ENCODE results near the gene FGFR2.

- TF ChIP-seq CTCF (conservative IDR thresholded peaks at IDR 0.05 in 1 of 2, IDR thresholded peaks at IDR 0.05 in 1 of 2; ENCODE audit: extremely low read depth in 1 of 2, insufficient read depth in 1 of 2, low read depth in 1 of 2, low read length in 2 of 2) = no peak
- no peak for TF ChIP-seq EZH2 (IDR thresholded peaks at IDR 0.05; ENCODE audit: borderline replicate concordance, low read length)
Observed at GRCh38 chr10:121601458-121601857, 3.2 kb upstream of the FGFR2 start.

Measured in mammary epithelial cell (primary cell).